NCI-H2029 treated with DMSO at 0.1 percent for 48 hours (cell line): ENCODE measurements around the gene CEACAM16.
"Not testable (repeated sequence)": the region's sequence is repeated elsewhere in the genome, so short reads cannot be mapped to it uniquely, and the experiment has no call there.

Experiments used
- DNase-seq: peaks from one replicate; lab custom pipeline; 2025; lab: John Stamatoyannopoulos, UW

CEACAM16 gene

GRCh38 chr19:44677019-44677811 lies 21.7 kb upstream of the CEACAM16 start:
- peak; percentile 16 for DNase-seq

GRCh38 chr19:44680536-44680935 lies 18.4 kb upstream of the CEACAM16 start:
- DNase-seq: no peak

- DNase-seq: no peak
Measured at GRCh38 chr19:44681992-44682790, 16.8 kb upstream of the CEACAM16 start.

- DNase-seq: no peak
Measured at GRCh38 chr19:44682807-44683206, 16.1 kb upstream of the CEACAM16 start.

- DNase-seq: no peak
Measured at GRCh38 chr19:44683434-44684210, 15.3 kb upstream of the CEACAM16 start.

- not testable (repeated sequence) for DNase-seq
Measured at GRCh38 chr19:44684396-44684795, 14.6 kb upstream of the CEACAM16 start.

GRCh38 chr19:44684892-44685863 lies 13.8 kb upstream of the CEACAM16 start:
- DNase-seq: no peak

GRCh38 chr19:44685877-44686276 lies 13.1 kb upstream of the CEACAM16 start:
- DNase-seq: no peak

- DNase-seq: no peak
Measured at GRCh38 chr19:44686896-44687295, 12.1 kb upstream of the CEACAM16 start.

- no peak for DNase-seq
Measured at GRCh38 chr19:44687888-44688287, 11.1 kb upstream of the CEACAM16 start.

- peak; percentile 38 for DNase-seq
Measured at GRCh38 chr19:44689290-44690130, 9.4 kb upstream of the CEACAM16 start.

GRCh38 chr19:44690131-44690440 lies 8.9 kb upstream of the CEACAM16 start:
- DNase-seq: no peak

- no peak for DNase-seq
Measured at GRCh38 chr19:44692379-44692721, 6.6 kb upstream of the CEACAM16 start.

GRCh38 chr19:44694184-44694579 lies 4.8 kb upstream of the CEACAM16 start:
- no peak for DNase-seq

GRCh38 chr19:44696939-44697669 lies 1.8 kb upstream of the CEACAM16 start:
- peak; percentile 93 for DNase-seq

GRCh38 chr19:44697670-44698034 lies 1.3 kb upstream of the CEACAM16 start:
- DNase-seq: peak; percentile 53

- DNase-seq: no peak
Measured at GRCh38 chr19:44700547-44700946, 1.6 kb downstream of the CEACAM16 start.

GRCh38 chr19:44701228-44701627 lies 2.3 kb downstream of the CEACAM16 start:
- DNase-seq: no peak

GRCh38 chr19:44702551-44703176 lies 3.7 kb downstream of the CEACAM16 start:
- DNase-seq: no peak
